Smooth muscle cell (in vitro differentiated cells): ENCODE data around the gene TBCD. TPM values are rescaled to one million over a fixed set of nuclear protein-coding genes. Genes with fewer than 3 reads are reported as not detected.

ENCODE experiments used
- DNase-seq: peaks from one replicate; lab custom pipeline; 2025; ENCODE audit not compliant: unreplicated experiment; lab: John Stamatoyannopoulos, UW
- H2AFZ ChIP-seq: fragments of 200-600 bp; sonication (generic); 2 replicates; pipeline ENCODE4 v1.6.0; 2016; ENCODE audit warnings: antibody characterized with exemption, low read depth, mild to moderate bottlenecking
- H3F3A ChIP-seq: fragments of 200-600 bp; sonication (generic); 2 replicates; pipeline ENCODE4 v1.6.0; 2017; ENCODE audit warnings: antibody characterized with exemption, low read depth
- H3K27ac ChIP-seq: fragments of 200-600 bp; sonication (generic); 2 replicates; pipeline ENCODE4 v1.5.1; 2016; ENCODE audit warnings: low read depth, mild to moderate bottlenecking
- H3K27me3 ChIP-seq: fragments of 200-600 bp; sonication (generic); 2 replicates; pipeline ENCODE4 v1.6.1; 2016; ENCODE audit warnings: low read depth, mild to moderate bottlenecking
- H3K36me3 ChIP-seq: fragments of 200-600 bp; sonication (generic); 2 replicates; pipeline ENCODE4 v1.5.1; 2016; ENCODE audit warnings: low read depth
- H3K4me1 ChIP-seq: fragments of 200-600 bp; sonication (generic); 2 replicates; pipeline ENCODE4 v1.5.1; 2016; ENCODE audit warnings: low read depth
- H3K4me2 ChIP-seq: fragments of 200-600 bp; sonication (generic); 2 replicates; pipeline ENCODE4 v1.6.0; 2016; ENCODE audit warnings: mild to moderate bottlenecking
- H3K4me3 ChIP-seq: fragments of 200-600 bp; sonication (generic); 2 replicates; pipeline ENCODE4 v1.5.1; 2016; ENCODE audit warnings: mild to moderate bottlenecking
- H3K79me2 ChIP-seq: fragments of 200-600 bp; sonication (generic); 2 replicates; pipeline ENCODE4 v1.6.0; 2016; ENCODE audit warnings: low read depth, mild to moderate bottlenecking
- H3K9ac ChIP-seq: fragments of 200-600 bp; sonication (generic); 2 replicates; pipeline ENCODE4 v1.6.0; 2016; ENCODE audit warnings: low read depth
- H3K9me3 ChIP-seq: fragments of 200-600 bp; sonication (generic); replicated peaks from 2 replicates; pipeline ENCODE4 v1.5.1; 2016; ENCODE audit warnings: low read depth
- H4K20me1 ChIP-seq: fragments of 200-600 bp; sonication (generic); 2 replicates; pipeline ENCODE4 v1.6.0; 2016; ENCODE audit warnings: low read depth
- CTCF ChIP-seq: fragments of 200-600 bp; sonication (generic); IDR thresholded peaks from 2 replicates; pipeline ENCODE4 v1.5.1; 2017; ENCODE audit warnings: borderline replicate concordance, mild to moderate bottlenecking, antibody characterized with exemption; ENCODE audit not compliant: insufficient read depth, poor library complexity, severe bottlenecking
- WGBS: methylation state at CpG from one replicate; pipeline ENCODE4 v1.1.7; 2016; ENCODE audit warnings: low lambda C conversion rate; 5-methylcytosine and 5-hydroxymethylcytosine counted together
- polyA plus RNA-seq: library from polyadenylated mRNA; unstranded; fragments of >200 nt; fragmentation: Nextera tagmentation; extraction: Ambion mirVana; gene quantifications from 2 replicates; pipeline ENCODE4 v1.2.1, GENCODE V29; 2016
- total RNA-seq: library from RNA; depleted of rRNA; stranded (reverse); fragments of >200 nt; gene quantifications from 2 replicates; pipeline ENCODE4 v1.2.3, GENCODE V29; 2014

Gene TBCD
- total and polyA plus RNA-seq, 2 experiments from 2014 or later, result 29.1 to 38.8 TPM

- Histone ChIP-seq H3K79me2 (no peaks in the 10 kb centered on the region), H3K36me3 (no peaks in the 10 kb centered on the region), H4K20me1 (no peaks in the 10 kb centered on the region), H3K4me3 (no peak overlapping the region), H3K4me2 (no peak overlapping the region), H3K4me1 (peaks cover 23% of the 10 kb centered on the region), H3K27ac (no peak overlapping the region), H3K9ac (no peak overlapping the region), H3K27me3 (no peaks in the 10 kb centered on the region), H3F3A (no peaks in the 10 kb centered on the region), H2AFZ (no peak overlapping the region), H3K9me3 (no peaks in the 10 kb centered on the region)
- 94% methylated on average over 41 of the region's 41 CpGs for WGBS
- TF ChIP-seq CTCF, result no peak
- no peak for DNase-seq
Observed at GRCh38 chr17:82871776-82872561, 120.1 kb downstream of the TBCD start.

GRCh38 chr17:82872591-82873520 is 121.0 kb downstream of the TBCD start:
- Histone ChIP-seq H3F3A (no peaks in the 10 kb centered on the region), H3K4me3 (no peak overlapping the region), H2AFZ (no peak overlapping the region), H3K79me2 (no peaks in the 10 kb centered on the region), H3K4me1 (peaks cover 22% of the 10 kb centered on the region), H3K9ac (no peak overlapping the region), H3K27ac (no peak overlapping the region), H3K9me3 (no peaks in the 10 kb centered on the region), H3K27me3 (no peaks in the 10 kb centered on the region), H3K36me3 (no peaks in the 10 kb centered on the region), H4K20me1 (no peaks in the 10 kb centered on the region), H3K4me2 (no peak overlapping the region)
- no peak for DNase-seq
- no peak for TF ChIP-seq CTCF
- WGBS, result 95% methylated on average over 33 of the region's 33 CpGs

- Histone ChIP-seq H4K20me1 (no peaks in the 10 kb centered on the region), H3K9ac (no peak overlapping the region), H3K4me1 (peaks cover 22% of the 10 kb centered on the region), H3K36me3 (no peaks in the 10 kb centered on the region), H3K79me2 (no peaks in the 10 kb centered on the region), H3K4me3 (no peak overlapping the region), H3K27ac (no peak overlapping the region), H3K27me3 (no peaks in the 10 kb centered on the region), H3K9me3 (no peaks in the 10 kb centered on the region), H2AFZ (no peak overlapping the region), H3K4me2 (no peak overlapping the region), H3F3A (no peaks in the 10 kb centered on the region)
- 98% methylated on average over 12 of the region's 19 CpGs for WGBS
- TF ChIP-seq CTCF, result no peak
- DNase-seq, result no peak
Observed at GRCh38 chr17:82873521-82873920, 121.7 kb downstream of the TBCD start.
